ENCODE results near the gene SNX14.

- TF ChIP-seq ARNTL (CRISPR knock-in tag; IDR thresholded peaks at IDR 0.05; ENCODE audit: borderline replicate concordance, low read depth): no peak
- TF ChIP-seq ESRRG (CRISPR knock-in tag; IDR thresholded peaks at IDR 0.05): no peak
- TF ChIP-seq ZNF8 (CRISPR knock-in tag; IDR thresholded peaks at IDR 0.05): no peak
- no peak for TF ChIP-seq PATZ1 (CRISPR knock-in tag; IDR thresholded peaks at IDR 0.05; ENCODE audit: borderline replicate concordance)
- TF ChIP-seq GLIS3 (CRISPR knock-in tag; IDR thresholded peaks at IDR 0.05): no peak
- TF ChIP-seq ZFP30 (CRISPR knock-in tag; IDR thresholded peaks at IDR 0.05): no peak
- no peak for TF ChIP-seq ZFP3 (CRISPR knock-in tag; IDR thresholded peaks at IDR 0.05)
- TF ChIP-seq ZNF70 (CRISPR knock-in tag; IDR thresholded peaks at IDR 0.05): no peak
- no peak for TF ChIP-seq SNAI2 (CRISPR knock-in tag; IDR thresholded peaks at IDR 0.05)
Measured at GRCh38 chr6:85498596-85499258, 94.9 kb downstream of the SNX14 start.
